ENCODE measurements around the gene LRRC43.

Gene LRRC43

GRCh38 chr12:122203301-122204166 lies 20.6 kb downstream of the LRRC43 start, which contains the start of gene B3GNT4:
Gene B3GNT4 (plus strand): TSS chr12:122203709. CDS start chr12:122204619, 910 bp downstream.
- H3K27me3 ChIP-seq (ENCODE audit: insufficient read depth, insufficient read length), result peaks cover 46% of the 10 kb centered on the region
- no peak for DNase-seq (ENCODE audit: low read depth, low spot score)
- H3K9ac ChIP-seq (ENCODE audit: insufficient read length, low read depth), result peak within 1 kb of the TSS; percentile 71
- no peak for TF ChIP-seq SUZ12 (IDR thresholded peaks at IDR 0.05; ENCODE audit: extremely low read depth, insufficient read depth, insufficient read length)
- no peak for TF ChIP-seq ZNF274 (IDR thresholded peaks at IDR 0.05; ENCODE audit: low read depth, low read length)
- no peak for TF ChIP-seq YY1 (IDR thresholded peaks at IDR 0.05; ENCODE audit: insufficient read depth, insufficient read length)
- H3K4me1 ChIP-seq (ENCODE audit: insufficient read depth, insufficient read length), result peaks cover 33% of the 10 kb centered on the region
- peak within 1 kb of the TSS; percentile 48 for H3K4me3 ChIP-seq (ENCODE audit: insufficient read length, low read depth)
- no peaks in the 10 kb centered on the region for H3K9me3 ChIP-seq (ENCODE audit: insufficient read depth, low read length)
- H3K36me3 ChIP-seq (ENCODE audit: insufficient read depth, insufficient read length, low read length), result peaks cover 24% of the 10 kb centered on the region

- TF ChIP-seq YY1 (IDR thresholded peaks at IDR 0.05; ENCODE audit: insufficient read depth, insufficient read length), result no peak
- no peak for TF ChIP-seq SUZ12 (IDR thresholded peaks at IDR 0.05; ENCODE audit: extremely low read depth, insufficient read depth, insufficient read length)
- no peak for TF ChIP-seq ZNF274 (IDR thresholded peaks at IDR 0.05; ENCODE audit: low read depth, low read length)
- Histone ChIP-seq H3K4me3 (ENCODE audit: insufficient read length, low read depth) (peak overlapping the region; percentile 48), H3K9ac (ENCODE audit: insufficient read length, low read depth) (peak overlapping the region; percentile 71), H3K27me3 (ENCODE audit: insufficient read depth, insufficient read length) (peaks cover 46% of the 10 kb centered on the region), H3K9me3 (ENCODE audit: insufficient read depth, low read length) (no peaks in the 10 kb centered on the region), H3K36me3 (ENCODE audit: insufficient read depth, insufficient read length, low read length) (peaks cover 32% of the 10 kb centered on the region), H3K4me1 (ENCODE audit: insufficient read depth, insufficient read length) (peaks cover 33% of the 10 kb centered on the region)
- no peak for DNase-seq (ENCODE audit: low read depth, low spot score)
Measured at GRCh38 chr12:122204167-122205052, 21.5 kb downstream of the LRRC43 start.

GRCh38 chr12:122205053-122205925 lies 22.4 kb downstream of the LRRC43 start:
- peak overlapping the region; percentile 34 for H3K9ac ChIP-seq (ENCODE audit: insufficient read length, low read depth)
- H3K27me3 ChIP-seq (ENCODE audit: insufficient read depth, insufficient read length), result peaks cover 46% of the 10 kb centered on the region
- no peaks in the 10 kb centered on the region for H3K9me3 ChIP-seq (ENCODE audit: insufficient read depth, low read length)
- peaks cover 31% of the 10 kb centered on the region for H3K4me1 ChIP-seq (ENCODE audit: insufficient read depth, insufficient read length)
- DNase-seq (ENCODE audit: low read depth, low spot score), result no peak
- no peak for TF ChIP-seq YY1 (IDR thresholded peaks at IDR 0.05; ENCODE audit: insufficient read depth, insufficient read length)
- no peak for TF ChIP-seq SUZ12 (IDR thresholded peaks at IDR 0.05; ENCODE audit: extremely low read depth, insufficient read depth, insufficient read length)
- no peak for TF ChIP-seq ZNF274 (IDR thresholded peaks at IDR 0.05; ENCODE audit: low read depth, low read length)
- H3K4me3 ChIP-seq (ENCODE audit: insufficient read length, low read depth), result no peak overlapping the region
- peaks cover 41% of the 10 kb centered on the region for H3K36me3 ChIP-seq (ENCODE audit: insufficient read depth, insufficient read length, low read length)

- no peaks in the 10 kb centered on the region for H3K9me3 ChIP-seq (ENCODE audit: insufficient read depth, low read length)
- H3K9ac ChIP-seq (ENCODE audit: insufficient read length, low read depth), result no peak overlapping the region
- peaks cover 51% of the 10 kb centered on the region for H3K36me3 ChIP-seq (ENCODE audit: insufficient read depth, insufficient read length, low read length)
- DNase-seq (ENCODE audit: low read depth, low spot score), result no peak
- no peak for TF ChIP-seq YY1 (IDR thresholded peaks at IDR 0.05; ENCODE audit: insufficient read depth, insufficient read length)
- TF ChIP-seq ZNF274 (IDR thresholded peaks at IDR 0.05; ENCODE audit: low read depth, low read length), result no peak
- no peak for TF ChIP-seq SUZ12 (IDR thresholded peaks at IDR 0.05; ENCODE audit: extremely low read depth, insufficient read depth, insufficient read length)
- H3K27me3 ChIP-seq (ENCODE audit: insufficient read depth, insufficient read length), result peaks cover 42% of the 10 kb centered on the region
- H3K4me1 ChIP-seq (ENCODE audit: insufficient read depth, insufficient read length), result peaks cover 24% of the 10 kb centered on the region
- H3K4me3 ChIP-seq (ENCODE audit: insufficient read length, low read depth), result no peak overlapping the region
Measured at GRCh38 chr12:122206111-122206881, 23.4 kb downstream of the LRRC43 start.

GRCh38 chr12:122206976-122207375 lies 24.1 kb downstream of the LRRC43 start:
- DNase-seq (ENCODE audit: low read depth, low spot score), result no peak
- H3K27me3 ChIP-seq (ENCODE audit: insufficient read depth, insufficient read length), result peaks cover 37% of the 10 kb centered on the region
- H3K36me3 ChIP-seq (ENCODE audit: insufficient read depth, insufficient read length, low read length), result peaks cover 55% of the 10 kb centered on the region
- H3K9ac ChIP-seq (ENCODE audit: insufficient read length, low read depth), result no peak overlapping the region
- no peaks in the 10 kb centered on the region for H3K9me3 ChIP-seq (ENCODE audit: insufficient read depth, low read length)
- H3K4me1 ChIP-seq (ENCODE audit: insufficient read depth, insufficient read length), result peaks cover 24% of the 10 kb centered on the region
- TF ChIP-seq YY1 (IDR thresholded peaks at IDR 0.05; ENCODE audit: insufficient read depth, insufficient read length), result no peak
- TF ChIP-seq SUZ12 (IDR thresholded peaks at IDR 0.05; ENCODE audit: extremely low read depth, insufficient read depth, insufficient read length), result no peak
- no peak for TF ChIP-seq ZNF274 (IDR thresholded peaks at IDR 0.05; ENCODE audit: low read depth, low read length)
- no peak overlapping the region for H3K4me3 ChIP-seq (ENCODE audit: insufficient read length, low read depth)

- Histone ChIP-seq H3K27me3 (ENCODE audit: insufficient read depth, insufficient read length) (peaks cover 37% of the 10 kb centered on the region), H3K9ac (ENCODE audit: insufficient read length, low read depth) (no peak overlapping the region), H3K36me3 (ENCODE audit: insufficient read depth, insufficient read length, low read length) (peaks cover 59% of the 10 kb centered on the region), H3K4me3 (ENCODE audit: insufficient read length, low read depth) (no peak overlapping the region), H3K4me1 (ENCODE audit: insufficient read depth, insufficient read length) (peaks cover 24% of the 10 kb centered on the region), H3K9me3 (ENCODE audit: insufficient read depth, low read length) (no peaks in the 10 kb centered on the region)
- TF ChIP-seq SUZ12 (IDR thresholded peaks at IDR 0.05; ENCODE audit: extremely low read depth, insufficient read depth, insufficient read length), result no peak
- no peak for TF ChIP-seq ZNF274 (IDR thresholded peaks at IDR 0.05; ENCODE audit: low read depth, low read length)
- no peak for TF ChIP-seq YY1 (IDR thresholded peaks at IDR 0.05; ENCODE audit: insufficient read depth, insufficient read length)
- no peak for DNase-seq (ENCODE audit: low read depth, low spot score)
Measured at GRCh38 chr12:122207391-122207790, 24.5 kb downstream of the LRRC43 start.
